Hepatocyte (in vitro differentiated cells): ENCODE measurements around the gene SRXN1.

ENCODE experiments used
- CTCF ChIP-seq: fragments of 200-600 bp; sonication (generic); IDR thresholded peaks from 2 replicates; pipeline ENCODE4 v1.5.1; 2016; ENCODE audit warnings: antibody characterized with exemption, mild to moderate bottlenecking; ENCODE audit not compliant: poor library complexity
- EZH2 ChIP-seq: fragments of 200-600 bp; sonication (generic); IDR thresholded peaks from 2 replicates; pipeline ENCODE4 v1.6.1; 2016; ENCODE audit warnings: antibody characterized with exemption, mild to moderate bottlenecking, borderline replicate concordance

GRCh38 chr20:671252-672030 lies 18.4 kb upstream of the SRXN1 start:
- TF ChIP-seq CTCF (no peak), EZH2 (no peak)
